Suppressor macrophage treated with lipopolysaccharide for 4 hours (primary cell): ENCODE results near the gene DCAF8.
A peak's percentile ranks its signal among the peaks of the same experiment; 100 is the strongest.

Experiments
- DNase-seq: peaks from one replicate; pipeline ENCODE4 v3.0.0-alpha.2; 2020

Gene DCAF8

DNA sequence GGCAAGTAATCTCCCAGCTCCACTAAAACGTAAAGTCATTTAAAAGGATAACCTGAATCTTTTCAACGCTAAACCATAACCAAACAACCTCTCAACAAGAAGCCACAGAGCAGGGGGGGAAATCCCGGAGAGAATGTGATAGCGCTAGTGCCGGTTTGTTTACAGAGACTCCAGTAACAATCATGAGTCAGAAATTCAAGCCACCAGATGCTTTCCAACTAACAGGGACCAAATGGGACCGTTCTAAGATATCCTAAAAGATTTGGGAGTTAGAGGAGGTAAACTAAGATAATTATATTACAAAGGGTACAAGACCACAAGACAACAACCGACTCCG, 825 bp downstream of the DCAF8 start:
- peak; percentile 82 for DNase-seq

DNA sequence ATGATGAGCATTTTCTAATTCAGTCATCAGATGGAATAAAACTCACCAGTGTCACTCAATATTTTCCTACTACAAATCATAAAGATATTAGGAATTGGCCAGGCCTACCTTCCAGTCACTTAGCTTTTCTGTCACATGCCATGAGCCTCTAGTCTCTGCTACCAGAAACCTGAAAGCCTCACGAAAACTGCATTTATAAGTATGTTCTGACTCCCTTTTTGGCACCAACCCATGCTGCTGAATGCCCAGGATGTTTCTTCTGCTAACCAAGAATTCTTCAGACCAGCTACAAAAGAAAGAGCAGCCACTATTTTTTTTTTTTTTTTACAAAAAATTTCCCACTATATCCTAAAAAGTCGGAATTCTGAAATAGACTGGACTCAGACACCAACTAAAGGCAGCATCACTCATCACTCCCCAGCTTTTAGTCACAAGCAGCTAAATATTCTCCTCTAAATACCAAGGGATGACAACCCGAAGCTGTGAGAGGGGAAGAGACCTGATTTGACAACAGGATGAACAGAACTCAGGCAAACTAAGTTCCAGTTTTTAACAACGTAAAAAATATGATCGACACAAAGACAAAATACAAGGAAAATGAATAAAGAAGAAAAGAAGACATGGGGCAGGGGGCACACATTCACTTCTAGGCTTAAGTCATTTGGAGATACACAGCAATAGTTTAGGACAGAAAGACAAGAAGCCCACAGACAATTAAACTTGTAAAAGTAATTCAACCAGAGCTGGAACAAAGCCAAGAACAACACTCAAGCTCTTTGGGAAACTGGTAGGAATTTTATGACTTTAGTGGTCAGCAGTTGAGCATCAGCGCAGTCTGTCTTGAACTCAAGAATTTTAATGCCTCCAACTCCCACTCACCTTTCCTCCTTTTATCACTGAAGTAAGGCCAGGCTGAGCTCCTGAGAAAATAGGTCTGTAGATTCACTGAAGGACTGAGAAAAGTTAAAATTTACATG, 1.7 kb downstream of the DCAF8 start:
- peak; percentile 41 for DNase-seq

DNA sequence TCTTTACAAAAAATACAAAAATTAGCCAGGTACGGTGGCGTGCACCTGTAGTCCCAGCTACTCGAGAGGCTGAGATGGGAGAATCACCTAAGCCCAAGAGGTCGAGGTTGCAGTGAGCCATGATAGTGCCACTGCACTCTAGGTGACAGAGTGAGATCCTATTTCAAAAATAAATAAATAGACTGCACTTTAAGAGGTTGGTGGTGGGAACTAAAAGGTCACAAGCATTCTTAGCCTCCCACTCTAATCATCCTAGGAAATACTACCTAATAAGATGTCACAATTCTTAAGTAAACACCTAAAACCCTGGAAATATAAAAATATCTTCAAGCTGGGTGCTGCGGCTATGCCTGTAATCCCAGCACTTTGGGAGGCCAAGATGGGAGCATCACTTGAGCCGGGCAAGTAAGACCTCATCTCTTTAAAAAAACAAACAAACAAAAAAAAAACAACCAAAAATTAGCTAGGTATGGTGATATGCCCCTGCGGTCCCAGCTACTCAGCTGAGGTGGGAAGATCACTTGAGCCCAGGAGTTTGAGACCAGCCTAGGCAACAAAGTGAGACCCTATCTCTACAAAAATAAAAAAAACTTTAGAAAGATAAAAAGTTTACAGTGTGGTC, 4.1 kb downstream of the DCAF8 start:
- DNase-seq, result no peak

DNA sequence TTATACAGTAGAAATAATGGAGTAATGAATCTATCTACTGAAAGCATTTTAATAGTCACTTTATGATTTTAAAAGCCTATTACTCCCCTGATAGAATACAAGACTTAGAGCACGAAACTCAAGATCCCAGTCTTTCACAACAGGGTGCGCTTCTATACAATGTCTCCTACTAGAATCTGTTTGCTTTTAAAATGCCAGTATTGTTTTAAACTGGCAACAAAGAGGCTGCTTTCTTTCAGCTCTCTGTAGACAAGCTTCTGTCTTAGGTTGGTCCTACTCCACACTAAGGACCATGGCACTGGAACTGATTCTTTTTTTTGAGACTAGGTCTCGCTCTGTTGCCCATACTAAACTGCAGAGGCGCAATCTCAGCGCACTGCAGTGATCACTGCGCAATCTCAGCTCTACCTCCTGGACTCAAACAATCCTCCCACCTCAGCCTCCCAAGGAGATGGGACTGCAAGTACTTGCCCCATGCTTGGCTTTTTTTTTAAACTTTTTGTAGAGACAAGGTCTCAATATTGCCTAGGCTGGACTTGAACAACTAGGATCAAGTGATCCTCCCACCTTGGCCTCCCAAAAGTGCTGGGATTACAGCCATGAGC, 4.8 kb downstream of the DCAF8 start:
- DNase-seq, result no peak

DNA sequence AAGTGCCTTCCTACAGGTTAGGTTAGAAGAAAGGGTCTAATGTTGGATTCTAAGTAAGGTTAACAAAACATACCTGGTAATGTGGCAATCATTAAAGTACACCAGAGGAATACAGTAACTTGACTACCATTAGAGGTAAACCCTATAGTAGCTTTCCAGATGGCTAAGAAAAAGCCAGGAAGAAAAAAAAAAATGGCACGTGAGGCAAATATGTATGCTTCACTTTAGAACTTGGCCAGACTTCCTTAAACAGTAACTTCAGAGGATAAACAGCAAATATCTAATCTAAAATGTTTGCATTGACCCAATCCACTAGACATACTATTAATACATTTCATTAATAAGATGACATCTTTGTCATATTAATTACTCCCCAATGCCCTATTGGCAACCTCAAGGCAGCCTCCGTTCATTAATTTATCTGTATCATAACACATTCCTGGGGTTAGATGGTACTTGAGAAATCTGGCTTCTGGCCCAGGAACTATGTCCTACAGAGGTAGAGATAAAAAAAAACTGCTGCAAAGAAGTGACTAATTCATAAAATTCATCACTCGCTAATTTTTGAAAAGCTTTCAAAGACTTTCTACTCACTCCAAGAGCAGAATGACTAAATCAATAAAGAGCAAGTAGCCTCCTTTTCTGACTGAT, 5.8 kb downstream of the DCAF8 start:
- DNase-seq, result no peak

DNA sequence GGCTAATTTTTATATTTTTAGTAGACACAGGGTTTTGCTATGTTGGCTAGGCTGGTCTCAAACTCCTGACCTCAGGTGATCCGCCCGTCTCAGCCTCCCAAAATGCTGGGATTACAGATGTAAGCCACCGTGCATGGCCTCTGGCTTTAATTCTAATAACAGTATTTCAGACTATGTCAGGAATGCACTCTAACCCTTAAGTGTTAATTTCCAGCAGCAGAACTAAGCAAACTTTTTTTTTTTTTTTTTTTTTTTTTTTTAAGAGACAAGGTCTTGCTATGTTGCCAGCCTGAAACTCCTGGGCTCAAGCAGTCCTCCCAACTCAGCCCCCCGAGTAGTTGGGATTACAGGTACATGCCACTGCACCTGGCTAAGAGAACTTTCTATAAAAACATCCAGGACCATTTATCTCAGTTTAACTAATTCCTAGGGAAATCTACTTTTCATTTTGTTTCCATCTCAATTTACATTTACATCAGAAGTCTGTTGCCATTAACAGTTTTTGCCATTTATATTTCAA, 6.5 kb downstream of the DCAF8 start:
- no peak for DNase-seq

DNA sequence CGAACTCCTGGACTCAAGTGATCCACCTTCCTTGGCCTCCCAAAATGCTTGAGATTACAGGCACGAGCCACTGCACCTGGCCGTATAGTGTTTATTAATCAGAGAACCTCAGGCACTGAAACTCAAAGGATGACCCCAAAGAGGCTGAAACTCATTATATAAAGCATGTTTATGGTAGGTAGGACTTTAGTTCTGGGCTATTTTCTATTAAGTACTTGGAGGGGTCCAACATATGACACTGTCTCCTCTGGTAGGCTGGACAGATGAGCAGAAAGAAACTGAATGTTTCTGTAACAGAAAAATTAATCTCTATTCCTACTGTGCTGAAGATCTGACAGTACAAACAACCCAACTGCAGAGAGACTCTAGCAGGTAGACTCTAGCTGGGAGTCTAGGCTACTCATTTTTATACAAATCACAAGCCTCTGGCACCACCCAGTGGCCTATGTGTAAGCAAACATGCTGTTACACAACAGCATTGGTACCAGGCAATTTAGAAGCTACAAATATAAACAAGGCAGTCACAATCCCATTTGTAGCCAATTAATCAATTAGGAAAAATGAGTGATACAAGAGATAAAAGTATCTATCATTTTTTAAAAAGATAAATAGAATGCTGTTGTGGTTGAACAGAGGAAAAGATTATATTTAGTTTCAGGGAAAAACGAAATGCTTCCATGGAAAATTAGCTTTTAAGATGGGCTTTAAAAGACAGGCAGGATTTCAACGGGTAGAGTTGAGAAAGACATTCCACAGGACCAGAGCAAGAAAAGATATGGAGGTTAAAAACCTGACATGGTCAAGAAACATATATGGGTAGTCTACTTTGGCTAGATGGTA, 10.4 kb downstream of the DCAF8 start:
- DNase-seq, result peak; percentile 77

DNA sequence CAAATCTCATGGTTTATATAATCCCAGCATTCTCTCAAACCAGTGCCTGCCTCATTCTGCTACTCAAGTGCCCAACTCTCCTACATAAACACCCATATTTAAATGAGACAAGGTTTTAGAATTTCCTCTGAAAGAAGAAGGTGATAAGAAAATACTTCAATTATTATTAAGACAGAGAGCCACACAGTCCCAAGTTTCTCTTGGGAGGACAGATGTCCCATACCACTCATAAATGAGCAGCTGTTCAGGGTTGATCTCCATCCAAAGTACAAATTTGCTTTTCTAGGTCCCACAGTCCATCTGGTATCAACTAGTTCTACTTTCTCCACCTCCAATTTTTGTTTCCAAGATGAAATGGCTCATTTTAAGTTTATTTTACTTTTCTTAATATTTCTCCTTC, 11.3 kb downstream of the DCAF8 start:
- DNase-seq, result no peak

DNA sequence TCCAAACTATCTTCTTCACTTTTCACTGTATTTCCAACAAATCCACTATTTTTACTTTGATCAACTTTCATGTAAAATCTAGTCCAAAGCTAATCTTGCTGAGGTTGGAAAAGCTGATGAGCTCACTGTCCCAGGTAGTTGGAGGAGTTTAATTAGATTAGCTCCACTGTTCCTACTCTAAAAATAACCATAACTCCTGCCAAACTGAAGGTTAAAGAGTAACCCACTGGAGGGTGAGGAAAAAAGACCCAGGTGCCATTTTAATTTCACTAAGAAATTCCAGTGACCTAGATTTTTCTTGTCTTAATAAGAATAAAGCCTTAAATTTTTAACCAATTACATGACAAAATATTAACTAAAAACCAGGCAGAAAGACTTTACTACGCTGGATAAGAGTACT, 15.3 kb downstream of the DCAF8 start:
- no peak for DNase-seq

DNA sequence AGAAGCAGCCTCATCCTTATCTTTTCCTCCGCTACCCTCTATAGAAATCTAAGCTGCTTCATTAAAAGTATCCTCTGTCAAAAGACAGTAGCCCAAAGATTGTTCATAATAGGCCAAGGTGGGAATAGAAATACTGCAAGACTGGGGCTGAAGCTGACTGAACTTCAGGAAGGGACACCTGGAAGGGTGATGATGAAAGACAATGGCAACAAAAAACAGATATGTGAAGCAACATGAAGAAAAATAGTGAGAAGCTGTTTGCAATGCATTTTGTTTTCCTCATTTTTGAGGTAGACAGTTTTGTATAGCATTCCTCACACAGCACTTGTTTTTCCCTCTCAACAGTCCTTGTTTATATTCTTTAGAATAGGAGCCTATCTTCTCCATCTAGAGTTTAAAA, 16.9 kb downstream of the DCAF8 start:
- no peak for DNase-seq

DNA sequence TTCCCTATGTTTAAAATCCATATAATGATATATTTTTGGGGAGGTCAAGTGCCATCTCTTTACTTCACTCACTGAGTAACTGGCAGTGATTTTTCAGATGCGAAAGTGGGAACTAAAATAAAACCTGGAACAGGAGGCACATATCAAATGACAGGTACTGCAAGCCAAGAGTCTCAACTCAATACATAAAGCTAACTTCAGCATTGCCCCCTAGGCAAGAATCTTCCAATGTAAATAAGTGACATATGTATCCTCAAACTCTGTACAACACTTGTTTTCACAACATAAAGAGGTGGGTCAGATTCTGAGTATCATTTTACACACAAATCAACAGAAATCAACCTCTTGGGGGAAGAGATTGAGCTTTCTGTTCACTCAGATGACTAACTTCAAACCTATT, 18.1 kb downstream of the DCAF8 start:
- DNase-seq, result no peak

DNA sequence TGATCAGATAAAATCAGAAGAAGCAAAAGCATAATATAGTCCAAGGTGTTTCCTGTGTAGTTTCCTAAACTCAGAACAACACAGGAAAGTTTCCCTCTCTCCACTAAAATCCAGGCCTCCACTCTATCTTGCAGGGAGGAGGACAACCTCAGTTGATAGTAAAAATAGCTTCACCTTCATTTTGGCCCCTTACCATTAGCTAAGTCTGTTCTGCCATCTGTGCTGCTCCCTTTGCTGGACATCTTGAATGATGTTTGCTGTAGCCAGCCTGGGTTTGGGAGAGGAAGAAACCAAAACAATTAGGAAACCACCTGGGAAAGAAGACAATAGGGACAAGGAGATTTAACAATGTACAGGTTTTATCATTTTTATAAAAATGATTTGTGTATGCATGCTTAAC, 18.6 kb downstream of the DCAF8 start:
- no peak for DNase-seq

DNA sequence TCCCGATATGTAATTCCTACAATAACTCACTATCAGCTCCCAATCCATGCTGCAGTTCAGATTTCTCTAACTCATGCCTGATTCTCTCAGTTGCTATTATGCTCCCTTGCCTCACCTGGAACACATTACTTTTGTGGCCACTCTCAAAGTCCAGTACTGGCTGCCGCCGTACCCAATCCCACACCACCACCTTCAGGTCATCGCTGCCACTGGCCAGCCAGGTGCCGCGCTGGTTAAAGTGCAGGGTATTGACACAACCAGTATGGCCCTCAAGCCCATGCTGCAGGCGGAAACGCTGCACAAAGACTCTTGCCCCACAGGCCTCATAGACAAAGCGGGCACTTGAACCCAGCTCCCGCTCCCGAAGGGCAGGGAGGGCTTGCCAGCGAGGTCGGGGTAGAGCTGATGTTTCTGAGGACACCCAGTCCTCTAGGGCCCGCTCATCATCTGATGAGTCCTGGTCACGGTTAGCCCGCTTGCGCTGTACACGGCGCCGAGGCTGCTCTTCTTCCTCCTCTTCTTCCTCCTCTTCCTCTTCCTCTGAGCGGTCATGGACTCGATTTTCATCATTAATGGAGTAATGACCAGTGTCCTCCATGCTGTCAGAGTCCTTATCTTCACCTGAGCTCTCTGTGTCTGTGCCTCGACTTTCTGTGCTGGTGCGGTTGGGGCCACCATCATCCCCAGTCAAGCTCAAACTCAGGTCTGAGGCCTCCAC, 22.6 kb downstream of the DCAF8 start:
- no peak for DNase-seq

DNA sequence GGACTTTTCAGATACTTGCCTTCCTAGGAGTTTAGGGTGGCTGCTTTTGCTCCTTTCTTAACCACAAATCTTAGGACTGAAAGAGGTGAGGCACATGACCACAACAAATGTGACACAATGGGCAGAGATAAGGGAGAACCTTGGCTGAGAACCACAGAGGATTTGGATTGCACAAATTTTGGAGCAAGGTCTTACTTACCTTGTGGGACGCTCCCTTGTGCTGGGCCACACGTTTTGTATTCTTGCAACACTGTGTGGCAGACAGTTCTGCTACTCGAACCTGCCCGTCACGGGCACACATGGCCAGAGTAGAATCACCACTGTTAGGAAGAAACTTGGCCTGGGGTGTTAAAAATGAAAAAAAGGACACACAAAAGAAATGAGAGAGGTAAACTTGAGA, 23.9 kb downstream of the DCAF8 start:
- DNase-seq, result no peak

DNA sequence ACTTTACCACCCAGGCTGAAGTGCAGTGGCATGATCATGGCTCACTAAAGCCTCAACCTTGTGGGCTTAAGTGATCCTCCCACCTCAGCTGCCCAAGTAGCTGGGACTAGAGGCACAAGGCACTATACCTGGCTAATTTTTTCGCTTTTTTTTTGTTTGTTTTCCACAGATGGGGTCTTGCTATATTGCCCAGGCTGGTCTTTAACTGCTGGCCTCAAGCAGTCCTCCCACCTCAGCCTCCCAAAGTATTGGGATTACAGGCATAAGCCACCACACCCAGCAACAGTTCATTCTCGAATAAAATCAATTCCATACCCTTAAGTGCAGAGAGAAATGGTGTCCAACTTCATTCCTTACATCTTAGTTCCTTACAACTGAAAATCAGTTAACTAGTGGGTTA, 24.8 kb downstream of the DCAF8 start:
- no peak for DNase-seq

DNA sequence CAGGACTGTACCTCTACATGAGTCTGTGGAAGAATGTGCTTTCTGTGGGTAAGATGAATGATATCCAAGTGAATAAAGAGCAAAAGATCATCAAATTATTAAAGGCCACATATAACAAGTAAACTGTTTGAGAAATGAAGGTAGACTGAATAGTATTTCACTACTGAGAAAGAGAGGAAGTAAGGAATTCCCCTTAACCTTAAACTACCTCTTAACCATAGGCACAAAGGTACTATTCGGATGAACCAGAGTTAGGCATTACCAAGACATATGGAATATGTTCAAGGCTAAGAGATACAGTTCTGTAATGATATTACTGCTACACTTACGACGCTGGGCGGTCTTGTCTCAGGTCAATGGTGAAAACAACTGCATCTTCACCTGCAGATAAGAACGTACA, 25.5 kb downstream of the DCAF8 start:
- no peak for DNase-seq

DNA sequence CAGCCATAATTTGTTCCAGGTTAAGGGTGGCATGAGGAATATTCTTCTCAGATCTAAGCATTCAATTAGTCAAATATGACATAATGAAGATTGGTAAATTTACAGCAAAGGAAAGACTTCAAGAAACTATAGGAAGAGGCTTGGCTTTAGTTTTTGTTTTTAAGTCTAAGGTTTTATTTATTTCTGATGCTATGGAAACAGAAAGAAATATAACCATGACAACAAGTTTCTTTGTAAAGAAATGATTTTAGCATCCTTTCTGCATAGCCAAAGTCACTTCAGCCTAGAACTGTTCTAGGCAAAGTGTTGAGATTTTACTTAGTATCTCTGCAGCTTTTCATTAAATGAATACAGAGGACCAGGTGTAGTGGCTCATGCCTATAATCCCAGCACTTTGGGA, 29.4 kb downstream of the DCAF8 start:
- no peak for DNase-seq

DNA sequence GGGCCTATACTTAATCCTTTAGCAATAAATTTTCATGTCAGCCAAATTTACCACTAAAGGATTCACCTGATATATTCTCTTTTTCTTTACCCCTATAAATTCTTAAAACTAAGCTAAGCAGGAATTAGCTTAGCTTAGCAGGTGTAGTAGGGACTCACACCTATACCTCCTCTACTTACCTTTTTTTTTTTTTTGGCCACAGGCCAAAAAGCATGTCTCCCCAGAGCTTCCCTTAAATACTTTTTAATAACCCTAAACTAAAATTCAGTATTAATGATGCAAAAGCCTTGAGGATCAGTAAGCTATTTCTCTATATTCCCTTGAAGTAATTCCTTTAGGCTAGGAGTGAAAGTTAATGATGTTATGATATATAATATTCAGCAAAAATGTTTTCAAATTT, 33.9 kb downstream of the DCAF8 start:
- DNase-seq, result no peak

DNA sequence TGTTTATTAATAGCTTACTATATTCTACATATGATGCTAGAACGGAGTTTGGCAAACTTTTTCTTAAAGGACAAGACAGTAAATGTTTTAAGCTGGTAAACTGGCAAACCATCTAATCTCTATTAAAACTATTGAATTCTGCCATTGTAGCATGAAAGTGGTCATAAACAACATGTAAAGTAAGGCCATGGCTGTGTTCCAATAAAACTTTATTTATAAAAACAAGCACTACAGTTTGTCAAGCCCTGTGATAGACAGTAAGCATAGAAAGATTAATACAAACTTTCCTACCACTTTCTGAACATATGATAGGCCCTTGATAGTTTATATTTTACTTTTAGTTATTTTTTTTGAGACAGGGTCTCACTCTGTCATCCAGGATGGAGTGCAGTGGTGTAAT, 34.8 kb downstream of the DCAF8 start:
- DNase-seq, result no peak

DNA sequence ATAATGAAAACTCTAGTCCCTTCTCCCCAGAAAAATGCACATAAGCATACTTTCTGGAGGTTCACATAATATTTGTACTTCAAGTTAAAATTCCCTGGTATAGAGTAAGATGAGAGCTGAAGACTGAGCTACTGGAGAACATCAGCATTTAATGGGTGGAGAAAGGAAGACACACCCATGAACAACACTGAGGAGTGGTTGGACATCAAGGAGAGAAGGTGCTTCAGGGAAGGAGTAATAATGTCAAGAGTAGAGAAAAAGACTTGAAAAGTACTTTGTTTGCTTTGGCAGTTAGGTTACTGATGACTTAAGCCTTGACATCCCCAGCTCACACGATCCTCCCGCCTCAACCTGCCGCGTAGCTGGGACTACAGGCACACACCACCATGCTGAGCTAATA, 35.3 kb downstream of the DCAF8 start:
- DNase-seq, result no peak

DNA sequence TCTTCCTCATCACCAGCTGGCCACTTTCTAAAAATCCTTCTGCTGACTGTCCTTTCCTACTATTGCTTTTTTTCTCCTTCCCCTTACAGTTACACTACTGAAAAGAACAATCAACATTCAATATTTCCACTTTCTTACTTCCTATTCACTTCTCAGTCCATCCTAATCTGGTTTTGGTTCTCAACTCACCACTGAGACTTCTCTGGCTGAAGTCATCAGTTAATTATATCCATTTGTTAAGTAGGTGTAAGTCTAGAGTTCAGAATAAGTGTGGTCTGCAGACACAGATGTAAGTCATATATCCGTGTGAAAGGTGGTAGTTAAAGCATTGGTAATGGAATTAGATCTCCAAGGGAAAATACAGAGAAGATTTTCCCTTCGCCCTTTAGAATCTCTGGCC, 35.7 kb downstream of the DCAF8 start:
- DNase-seq, result no peak

DNA sequence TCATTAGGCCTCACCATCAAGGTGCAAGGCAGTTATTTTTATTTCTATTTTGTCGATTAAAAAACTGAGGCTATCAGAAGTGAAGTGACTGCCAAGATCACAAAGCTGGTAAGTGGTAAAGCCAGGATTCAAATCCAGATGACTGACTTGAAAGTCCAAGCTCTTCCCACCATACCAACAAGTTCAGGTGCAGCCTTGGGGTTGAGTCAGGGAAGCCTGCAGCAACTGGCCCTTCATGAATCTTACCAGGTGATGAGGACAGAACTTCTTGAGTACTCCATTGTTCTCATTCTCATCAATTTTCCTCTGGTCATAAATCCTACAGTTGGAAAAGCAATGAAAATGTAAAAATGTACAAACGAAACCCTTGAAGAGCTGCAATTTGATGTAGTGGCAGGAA, 37.0 kb downstream of the DCAF8 start:
- no peak for DNase-seq
